Liver (tissue), 9 donors: ENCODE measurements around the gene VWCE. TPM values are rescaled to one million over a fixed set of nuclear protein-coding genes. Genes with fewer than 3 reads are reported as not detected.

Experiments
- DNase-seq: peaks from one replicate; pipeline ENCODE4 v3.0.0-alpha.2; 2017; ENCODE audit warnings: low spot score
- H3K27ac ChIP-seq, 2 donors: one replicate each; pipeline ENCODE4 v1.7.0; 2013; ENCODE audit warnings: inconsistent platforms in 2 of 2, low read length in 2 of 2, control low read depth in 1 of 2, low read depth in 1 of 2, mild to moderate bottlenecking in 1 of 2
- H3K27me3 ChIP-seq, 4 donors: one replicate each; pipeline versions ENCODE4 v1.6.1 to v1.7.0; 2013; ENCODE audit warnings: low read length in 3 of 4, inconsistent platforms in 1 of 4, mild to moderate bottlenecking in 1 of 4, moderate library complexity in 1 of 4; ENCODE audit not compliant: control insufficient read depth in 4 of 4, insufficient read depth in 4 of 4
- H3K36me3 ChIP-seq, 4 donors: one replicate each; pipeline versions ENCODE4 v1.6.1 to v1.7.0; 2013; ENCODE audit warnings: low read length in 3 of 4, mild to moderate bottlenecking in 3 of 4, low read depth in 1 of 4, moderate library complexity in 1 of 4; ENCODE audit not compliant: control insufficient read depth in 4 of 4, insufficient read depth in 3 of 4
- H3K4me1 ChIP-seq, 4 donors: one replicate each; pipeline versions ENCODE4 v1.6.1 to v1.7.0; 2013; ENCODE audit warnings: low read length in 3 of 4, mild to moderate bottlenecking in 3 of 4, moderate library complexity in 1 of 4; ENCODE audit not compliant: control insufficient read depth in 4 of 4, insufficient read depth in 4 of 4
- H3K4me3 ChIP-seq, 3 donors: one replicate each; pipeline versions ENCODE4 v1.6.1 to v1.7.0; 2013; ENCODE audit warnings: low read length in 3 of 3, control low read depth in 1 of 3, low read depth in 1 of 3, mild to moderate bottlenecking in 1 of 3
- H3K9ac ChIP-seq, 2 donors: one replicate each; pipeline ENCODE4 v1.7.0; 2013; ENCODE audit warnings: low read length in 2 of 2, mild to moderate bottlenecking in 2 of 2, moderate library complexity in 2 of 2, control low read depth in 1 of 2, low read depth in 1 of 2
- H3K9me3 ChIP-seq, 4 donors: one replicate each; pipeline versions ENCODE4 v1.6.1 to v1.7.0; 2013; ENCODE audit warnings: low read length in 3 of 4; ENCODE audit not compliant: control insufficient read depth in 4 of 4
- ATF3 ChIP-seq: IDR thresholded peaks from 2 replicates; pipeline ENCODE4 v1.6.1; 2016; ENCODE audit warnings: antibody characterized with exemption
- CTCF ChIP-seq: fragments of 150-350 bp; IDR thresholded peaks from 2 replicates; pipeline ENCODE4 v1.5.1; 2017; ENCODE audit warnings: improper control_type of control experiment, low read depth, low read length; ENCODE audit not compliant: missing input control
- EGR1 ChIP-seq, 2 donors: IDR thresholded peaks; 2 replicates each; pipeline ENCODE4 v1.6.1; 2016 to 2018; ENCODE audit warnings: antibody characterized with exemption in 2 of 2, low read depth in 2 of 2
- FOXA1 ChIP-seq: IDR thresholded peaks from 2 replicates; pipeline ENCODE4 v1.6.1; 2016; ENCODE audit warnings: antibody characterized with exemption
- FOXA2 ChIP-seq: IDR thresholded peaks from 2 replicates; pipeline ENCODE4 v1.6.1; 2016; ENCODE audit warnings: antibody characterized with exemption
- GABPA ChIP-seq, 2 donors: IDR thresholded peaks in 1 of 2; conservative IDR thresholded peaks in 1 of 2; 2 replicates each; pipeline ENCODE4 v1.6.1; 2016; ENCODE audit warnings: antibody characterized with exemption in 2 of 2, mild to moderate bottlenecking in 1 of 2, moderate library complexity in 1 of 2
- HNF4A ChIP-seq, 2 donors: conservative IDR thresholded peaks; 2 replicates each; pipeline ENCODE4 v1.6.1; 2016; ENCODE audit warnings: antibody characterized with exemption in 2 of 2, mild to moderate bottlenecking in 2 of 2
- HNF4G ChIP-seq: IDR thresholded peaks from 2 replicates; pipeline ENCODE4 v1.6.1; 2016; ENCODE audit warnings: antibody characterized with exemption
- JUND ChIP-seq, 2 donors: IDR thresholded peaks; 2 replicates each; pipeline ENCODE4 v1.6.1; 2016; ENCODE audit warnings: antibody characterized with exemption in 2 of 2
- MAX ChIP-seq: IDR thresholded peaks from 2 replicates; pipeline ENCODE4 v1.6.1; 2016; ENCODE audit warnings: antibody characterized with exemption
- NR2F2 ChIP-seq: IDR thresholded peaks from 2 replicates; pipeline ENCODE4 v1.6.1; 2016; ENCODE audit warnings: antibody characterized with exemption
- RAD21 ChIP-seq, 2 donors: IDR thresholded peaks; 2 replicates each; pipeline ENCODE4 v1.6.1; 2016; ENCODE audit warnings: antibody characterized with exemption in 2 of 2, mild to moderate bottlenecking in 2 of 2
- REST ChIP-seq: IDR thresholded peaks from 2 replicates; pipeline ENCODE4 v1.6.1; 2016; ENCODE audit warnings: antibody characterized with exemption, mild to moderate bottlenecking
- RXRA ChIP-seq, 2 donors: IDR thresholded peaks; 2 replicates each; pipeline ENCODE4 v1.6.1; 2017 to 2018; ENCODE audit warnings: antibody characterized with exemption in 2 of 2, mild to moderate bottlenecking in 1 of 2
- SP1 ChIP-seq: IDR thresholded peaks from 2 replicates; pipeline ENCODE4 v1.6.1; 2018; ENCODE audit warnings: antibody characterized with exemption, mild to moderate bottlenecking
- TAF1 ChIP-seq: conservative IDR thresholded peaks from 2 replicates; pipeline ENCODE4 v1.6.1; 2016; ENCODE audit warnings: antibody characterized with exemption, mild to moderate bottlenecking
- YY1 ChIP-seq: IDR thresholded peaks from 2 replicates; pipeline ENCODE4 v1.6.1; 2016; ENCODE audit warnings: antibody characterized with exemption, mild to moderate bottlenecking
- ZBTB33 ChIP-seq: IDR thresholded peaks from 2 replicates; pipeline ENCODE4 v1.6.1; 2016; ENCODE audit warnings: antibody characterized with exemption
- WGBS: extraction: QIAGEN DNeasy Blood & Tissue Kit; methylation state at CpG from one replicate; pipeline ENCODE4 v1.1.7; 2013; 5-methylcytosine and 5-hydroxymethylcytosine counted together
- polyA plus RNA-seq, 2 donors: library from polyadenylated mRNA; stranded (reverse) in 1 of 2; unstranded in 1 of 2; fragments of 200-250 nt in 1 of 2; fragments of >200 nt in 1 of 2; fragmentation: Nextera tagmentation in 1 of 2; extraction: Ambion mirVana in 1 of 2; gene quantifications; one replicate each; pipeline versions ENCODE4 v1.2.1 to v1.2.3, GENCODE V29; 2013 to 2015
- total RNA-seq, 2 donors: library from RNA; depleted of rRNA; stranded (reverse); fragments of >200 nt; gene quantifications; one replicate each; pipeline ENCODE4 v1.2.3, GENCODE V29; 2014
- donor health status: healthy.
- donor health status: healthy.
- donor health status: healthy.
- donor health status: healthy.
- donor health status: healthy.

The VWCE gene
- total and polyA plus RNA-seq, 4 donors, result 1.9 to 6.0 (median 2.7) TPM

- H3K36me3 ChIP-seq, result peaks cover 21 to 78% (median 62%) of the 10 kb centered on the region in 4 donors
- H3K4me1 ChIP-seq, result peaks cover 0 to 15% (median 12%) of the 10 kb centered on the region in 4 donors
- TF ChIP-seq ZBTB33 (no peak), MAX (no peak), EGR1 (IDR thresholded peaks at IDR 0.05; ENCODE audit: low read depth in 2 of 2) (no peak), RAD21 (IDR thresholded peaks at IDR 0.05) (no peak), YY1 (no peak), JUND (IDR thresholded peaks at IDR 0.05) (no peak), HNF4A (conservative IDR thresholded peaks at IDR 0.05) (no peak), GABPA (IDR thresholded peaks at IDR 0.05 in 1 of 2, conservative IDR thresholded peaks at IDR 0.05 in 1 of 2) (no peak), REST (no peak), ATF3 (no peak), SP1 (no peak), FOXA1 (no peak), TAF1 (no peak), HNF4G (no peak), CTCF (no peak), RXRA (IDR thresholded peaks at IDR 0.05) (no peak), NR2F2 (no peak), FOXA2 (no peak)
- H3K27me3 ChIP-seq, result no peaks in the 10 kb centered on the region
- H3K4me3 ChIP-seq, result no peak overlapping the region
- no peak overlapping the region for H3K27ac ChIP-seq
- 95% methylated on average over 13 of the region's 13 CpGs for WGBS
- no peak for DNase-seq
- H3K9ac ChIP-seq, result no peak overlapping the region
- H3K9me3 ChIP-seq, result no peaks in the 10 kb centered on the region
Observed at GRCh38 chr11:61302550-61302949, 7.4 kb upstream of the VWCE start.
